Measurements from ENCODE around the gene KASH5.
A peak's percentile ranks its signal among the peaks of the same experiment; 100 is the strongest.

Gene KASH5

GRCh38 chr19:49433240-49433901, 45.3 kb downstream of the KASH5 start:
- Histone ChIP-seq H3K36me3 (ENCODE audit: control insufficient read depth, insufficient read depth, low read length) (no peaks in the 10 kb centered on the region), H3K27me3 (ENCODE audit: control insufficient read depth, insufficient read depth, low read length) (peaks cover 69% of the 10 kb centered on the region), H3K4me1 (ENCODE audit: control insufficient read depth, insufficient read depth, low read length) (peaks cover 10% of the 10 kb centered on the region; the same call in 1 of the 2 replicates), H3K9ac (ENCODE audit: low read depth, low read length) (no peak overlapping the region), H3K27ac (ENCODE audit: low read depth, low read length) (no peak overlapping the region), H3K4me3 (ENCODE audit: low read depth, low read length) (no peak overlapping the region), H3K9me3 (ENCODE audit: control insufficient read depth, insufficient read depth, low read length) (no peaks in the 10 kb centered on the region)

GRCh38 chr19:49434907-49435583, 47.0 kb downstream of the KASH5 start:
- no peaks in the 10 kb centered on the region for H3K9me3 ChIP-seq (ENCODE audit: control insufficient read depth, insufficient read depth, low read length)
- no peaks in the 10 kb centered on the region for H3K36me3 ChIP-seq (ENCODE audit: control insufficient read depth, insufficient read depth, low read length)
- no peak overlapping the region for H3K9ac ChIP-seq (ENCODE audit: low read depth, low read length)
- no peak overlapping the region for H3K4me3 ChIP-seq (ENCODE audit: low read depth, low read length)
- peaks cover 77% of the 10 kb centered on the region for H3K27me3 ChIP-seq (ENCODE audit: control insufficient read depth, insufficient read depth, low read length)
- H3K4me1 ChIP-seq (ENCODE audit: control insufficient read depth, insufficient read depth, low read length): peaks cover 4% of the 10 kb centered on the region; the same call in 1 of the 2 replicates
- no peak overlapping the region for H3K27ac ChIP-seq (ENCODE audit: low read depth, low read length)

GRCh38 chr19:49435670-49436069, 47.6 kb downstream of the KASH5 start:
- peaks cover 81% of the 10 kb centered on the region for H3K27me3 ChIP-seq (ENCODE audit: control insufficient read depth, insufficient read depth, low read length)

GRCh38 chr19:49436381-49437017, 48.5 kb downstream of the KASH5 start:
- Histone ChIP-seq H3K4me1 (ENCODE audit: control insufficient read depth, insufficient read depth, low read length) (peaks cover 4% of the 10 kb centered on the region; the same call in 1 of the 2 replicates), H3K36me3 (ENCODE audit: control insufficient read depth, insufficient read depth, low read length) (no peaks in the 10 kb centered on the region), H3K4me3 (ENCODE audit: low read depth, low read length) (peak overlapping the region; percentile 14; the same call in 1 of the 2 replicates), H3K9ac (ENCODE audit: low read depth, low read length) (no peak overlapping the region), H3K27ac (ENCODE audit: low read depth, low read length) (no peak overlapping the region), H3K27me3 (ENCODE audit: control insufficient read depth, insufficient read depth, low read length) (peaks cover 83% of the 10 kb centered on the region), H3K9me3 (ENCODE audit: control insufficient read depth, insufficient read depth, low read length) (no peaks in the 10 kb centered on the region)

More at GRCh38 chr19:49435670-49436069, 47.6 kb downstream of the KASH5 start:
- Histone ChIP-seq H3K4me1 (ENCODE audit: control insufficient read depth, insufficient read depth, low read length) (peaks cover 4% of the 10 kb centered on the region; the same call in 1 of the 2 replicates), H3K27ac (ENCODE audit: low read depth, low read length) (no peak overlapping the region), H3K9me3 (ENCODE audit: control insufficient read depth, insufficient read depth, low read length) (no peaks in the 10 kb centered on the region), H3K36me3 (ENCODE audit: control insufficient read depth, insufficient read depth, low read length) (no peaks in the 10 kb centered on the region), H3K4me3 (ENCODE audit: low read depth, low read length) (no peak overlapping the region), H3K9ac (ENCODE audit: low read depth, low read length) (no peak overlapping the region)

GRCh38 chr19:49437231-49437630, 49.2 kb downstream of the KASH5 start:
- Histone ChIP-seq H3K4me3 (ENCODE audit: low read depth, low read length) (no peak overlapping the region), H3K9ac (ENCODE audit: low read depth, low read length) (no peak overlapping the region), H3K36me3 (ENCODE audit: control insufficient read depth, insufficient read depth, low read length) (no peaks in the 10 kb centered on the region), H3K4me1 (ENCODE audit: control insufficient read depth, insufficient read depth, low read length) (peaks cover 8% of the 10 kb centered on the region), H3K9me3 (ENCODE audit: control insufficient read depth, insufficient read depth, low read length) (no peaks in the 10 kb centered on the region), H3K27me3 (ENCODE audit: control insufficient read depth, insufficient read depth, low read length) (peaks cover 83% of the 10 kb centered on the region), H3K27ac (ENCODE audit: low read depth, low read length) (no peak overlapping the region)

- H3K4me1 ChIP-seq (ENCODE audit: control insufficient read depth, insufficient read depth, low read length): peaks cover 9% of the 10 kb centered on the region
- no peak overlapping the region for H3K27ac ChIP-seq (ENCODE audit: low read depth, low read length)
- no peaks in the 10 kb centered on the region for H3K36me3 ChIP-seq (ENCODE audit: control insufficient read depth, insufficient read depth, low read length)
- H3K4me3 ChIP-seq (ENCODE audit: low read depth, low read length): no peak overlapping the region
- H3K9ac ChIP-seq (ENCODE audit: low read depth, low read length): no peak overlapping the region
- H3K9me3 ChIP-seq (ENCODE audit: control insufficient read depth, insufficient read depth, low read length): no peaks in the 10 kb centered on the region
- peaks cover 75% of the 10 kb centered on the region for H3K27me3 ChIP-seq (ENCODE audit: control insufficient read depth, insufficient read depth, low read length)
Measured at GRCh38 chr19:49438261-49438660, 50.2 kb downstream of the KASH5 start.

- no peaks in the 10 kb centered on the region for H3K9me3 ChIP-seq (ENCODE audit: control insufficient read depth, insufficient read depth, low read length)
- no peaks in the 10 kb centered on the region for H3K36me3 ChIP-seq (ENCODE audit: control insufficient read depth, insufficient read depth, low read length)
- no peak overlapping the region for H3K4me3 ChIP-seq (ENCODE audit: low read depth, low read length)
- no peak overlapping the region for H3K27ac ChIP-seq (ENCODE audit: low read depth, low read length)
- peaks cover 6% of the 10 kb centered on the region for H3K4me1 ChIP-seq (ENCODE audit: control insufficient read depth, insufficient read depth, low read length)
- H3K27me3 ChIP-seq (ENCODE audit: control insufficient read depth, insufficient read depth, low read length): peaks cover 63% of the 10 kb centered on the region
- H3K9ac ChIP-seq (ENCODE audit: low read depth, low read length): no peak overlapping the region
Measured at GRCh38 chr19:49439836-49440235, 51.8 kb downstream of the KASH5 start.

- Histone ChIP-seq H3K27ac (ENCODE audit: low read depth, low read length) (no peak overlapping the region), H3K27me3 (ENCODE audit: control insufficient read depth, insufficient read depth, low read length) (peaks cover 63% of the 10 kb centered on the region), H3K36me3 (ENCODE audit: control insufficient read depth, insufficient read depth, low read length) (no peaks in the 10 kb centered on the region), H3K4me1 (ENCODE audit: control insufficient read depth, insufficient read depth, low read length) (peaks cover 6% of the 10 kb centered on the region), H3K9me3 (ENCODE audit: control insufficient read depth, insufficient read depth, low read length) (no peaks in the 10 kb centered on the region), H3K9ac (ENCODE audit: low read depth, low read length) (no peak overlapping the region), H3K4me3 (ENCODE audit: low read depth, low read length) (peak overlapping the region; percentile 55)
Measured at GRCh38 chr19:49440439-49441209, 52.6 kb downstream of the KASH5 start.

GRCh38 chr19:49441210-49441959, 53.3 kb downstream of the KASH5 start, which contains the start of gene SLC17A7:
SLC17A7 (minus strand) TSS chr19:49441527; CDS start chr19:49441379, 148 bp downstream.
- peaks cover 57% of the 10 kb centered on the region for H3K27me3 ChIP-seq (ENCODE audit: control insufficient read depth, insufficient read depth, low read length)
- no peak within 1 kb of the TSS for H3K9ac ChIP-seq (ENCODE audit: low read depth, low read length)
- H3K27ac ChIP-seq (ENCODE audit: low read depth, low read length): no peak within 1 kb of the TSS
- H3K9me3 ChIP-seq (ENCODE audit: control insufficient read depth, insufficient read depth, low read length): no peaks in the 10 kb centered on the region
- H3K36me3 ChIP-seq (ENCODE audit: control insufficient read depth, insufficient read depth, low read length): peaks cover 3% of the 10 kb centered on the region; the same call in 1 of the 2 replicates
- peak within 1 kb of the TSS; percentile 55 for H3K4me3 ChIP-seq (ENCODE audit: low read depth, low read length)
- H3K4me1 ChIP-seq (ENCODE audit: control insufficient read depth, insufficient read depth, low read length): peaks cover 6% of the 10 kb centered on the region

GRCh38 chr19:49441960-49442350, 53.9 kb downstream of the KASH5 start:
- Histone ChIP-seq H3K27me3 (ENCODE audit: control insufficient read depth, insufficient read depth, low read length) (peaks cover 51% of the 10 kb centered on the region), H3K4me1 (ENCODE audit: control insufficient read depth, insufficient read depth, low read length) (peaks cover 6% of the 10 kb centered on the region), H3K36me3 (ENCODE audit: control insufficient read depth, insufficient read depth, low read length) (peaks cover 8% of the 10 kb centered on the region), H3K27ac (ENCODE audit: low read depth, low read length) (no peak overlapping the region), H3K9ac (ENCODE audit: low read depth, low read length) (no peak overlapping the region), H3K4me3 (ENCODE audit: low read depth, low read length) (peak overlapping the region; percentile 55; the same call in 1 of the 2 replicates), H3K9me3 (ENCODE audit: control insufficient read depth, insufficient read depth, low read length) (no peaks in the 10 kb centered on the region)
